ENCODE data around the gene GLDC.
"Not testable (repeated sequence)": the region's sequence is repeated elsewhere in the genome, so short reads cannot be mapped to it uniquely, and the experiment has no call there.

GLDC gene

GRCh38 chr9:6664204-6664680 is 18.7 kb upstream of the GLDC start:
- no peak for DNase-seq (ENCODE audit: low read depth)

- no peak for DNase-seq (ENCODE audit: low read depth)
Observed at GRCh38 chr9:6660512-6660911, 15.0 kb upstream of the GLDC start.

- DNase-seq (ENCODE audit: low read depth): no peak
Observed at GRCh38 chr9:6658628-6659353, 13.3 kb upstream of the GLDC start.

GRCh38 chr9:6656614-6657300 is 11.2 kb upstream of the GLDC start:
- DNase-seq (ENCODE audit: low read depth): no peak

- DNase-seq (ENCODE audit: low read depth): no peak
Observed at GRCh38 chr9:6655036-6655435, 9.5 kb upstream of the GLDC start.

GRCh38 chr9:6646293-6646636 is 736 bp upstream of the GLDC start:
- DNase-seq (ENCODE audit: low read depth): no peak

GRCh38 chr9:6645105-6645354 is 499 bp downstream of the GLDC start:
- DNase-seq (ENCODE audit: low read depth): not testable (repeated sequence)

GRCh38 chr9:6644346-6645104 is 1.0 kb downstream of the GLDC start:
- DNase-seq (ENCODE audit: low read depth): no peak

- no peak for DNase-seq (ENCODE audit: low read depth)
Observed at GRCh38 chr9:6641961-6642360, 3.6 kb downstream of the GLDC start.

GRCh38 chr9:6641561-6641960 is 4.0 kb downstream of the GLDC start:
- DNase-seq (ENCODE audit: low read depth): no peak

GRCh38 chr9:6641056-6641455 is 4.5 kb downstream of the GLDC start:
- no peak for DNase-seq (ENCODE audit: low read depth)

- DNase-seq (ENCODE audit: low read depth): no peak
Observed at GRCh38 chr9:6640268-6641051, 5.1 kb downstream of the GLDC start.

- DNase-seq (ENCODE audit: low read depth): no peak
Observed at GRCh38 chr9:6639622-6640021, 5.9 kb downstream of the GLDC start.

- no peak for DNase-seq (ENCODE audit: low read depth)
Observed at GRCh38 chr9:6634444-6634843, 11.1 kb downstream of the GLDC start.

GRCh38 chr9:6633378-6633777 is 12.2 kb downstream of the GLDC start:
- DNase-seq (ENCODE audit: low read depth): no peak

GRCh38 chr9:6632516-6633183 is 12.9 kb downstream of the GLDC start:
- no peak for DNase-seq (ENCODE audit: low read depth)

- DNase-seq (ENCODE audit: low read depth): no peak
Observed at GRCh38 chr9:6631207-6631512, 14.4 kb downstream of the GLDC start.

- DNase-seq (ENCODE audit: low read depth): no peak
Observed at GRCh38 chr9:6630502-6631206, 14.9 kb downstream of the GLDC start.

- no peak for DNase-seq (ENCODE audit: low read depth)
Observed at GRCh38 chr9:6628704-6629103, 16.8 kb downstream of the GLDC start.

GRCh38 chr9:6625363-6625762 is 20.2 kb downstream of the GLDC start:
- no peak for DNase-seq (ENCODE audit: low read depth)

GRCh38 chr9:6622784-6623183 is 22.7 kb downstream of the GLDC start:
- not testable (repeated sequence) for DNase-seq (ENCODE audit: low read depth)

- no peak for DNase-seq (ENCODE audit: low read depth)
Observed at GRCh38 chr9:6620796-6621195, 24.7 kb downstream of the GLDC start.
